PC-9 (cell line): Measurements from ENCODE around the gene SDK1. TPM values are rescaled to one million over a fixed set of nuclear protein-coding genes. Genes with fewer than 3 reads are reported as not detected.
A peak's percentile ranks its signal among the peaks of the same experiment; 100 is the strongest.

ENCODE experiments used
- BruUV-seq: library from RNA; stranded (reverse); fragments of 400-500 nt; replicated peaks from 2 replicates; lab custom pipeline; 2021; lab: Mats Ljungman, UMichigan
- CTCF ChIA-PET: fragments of 300-600 bp; sonication (Branson Sonifier 250); formaldehyde crosslinking; loops from one replicate; lab custom pipeline; 2022; ENCODE audit warnings: antibody characterized with exemption; lab: Charles Lee
- POLR2A ChIA-PET: fragments of 300-600 bp; sonication (Branson Sonifier 250); formaldehyde crosslinking; loops from one replicate; lab custom pipeline; 2022; ENCODE audit warnings: antibody characterized with exemption; ENCODE audit not compliant: unreplicated experiment; lab: Charles Lee
- DNase-seq, 2 experiments: peaks; one replicate each; pipeline versions ENCODE4 v3.0.0 to v3.0.0-alpha.2; 2015 to 2022; ENCODE audit warnings: mixed read lengths in 1 of 2
- H2AFZ ChIP-seq: fragments of 200-600 bp; sonication (generic); 2 replicates; pipeline ENCODE4 v1.8.1; 2017; ENCODE audit warnings: antibody characterized with exemption
- H3F3A ChIP-seq: fragments of 200-600 bp; sonication (generic); 2 replicates; pipeline ENCODE4 v1.8.1; 2017; ENCODE audit warnings: antibody characterized with exemption, mild to moderate bottlenecking, low read depth; ENCODE audit not compliant: insufficient read depth
- H3K27ac ChIP-seq: fragments of 200-600 bp; sonication (generic); 2 replicates; pipeline ENCODE4 v1.6.1; 2016; ENCODE audit warnings: mixed run types
- H3K27me3 ChIP-seq: fragments of 200-600 bp; sonication (generic); 2 replicates; pipeline ENCODE4 v1.6.1; 2016; ENCODE audit warnings: low read depth, mixed run types; ENCODE audit not compliant: insufficient read depth
- H3K36me3 ChIP-seq: fragments of 200-600 bp; sonication (generic); 2 replicates; pipeline ENCODE4 v1.6.1; 2016; ENCODE audit warnings: low read depth, mixed run types
- H3K4me1 ChIP-seq: fragments of 200-600 bp; sonication (generic); replicated peaks from 2 replicates; pipeline ENCODE4 v1.6.1; 2016; ENCODE audit warnings: mixed run types; ENCODE audit not compliant: insufficient read depth
- H3K4me2 ChIP-seq: fragments of 200-600 bp; sonication (generic); 2 replicates; pipeline ENCODE4 v1.6.1; 2017; ENCODE audit warnings: mixed run types
- H3K4me3 ChIP-seq: fragments of 200-600 bp; sonication (generic); 2 replicates; pipeline ENCODE4 v1.6.1; 2016; ENCODE audit warnings: mixed run types
- H3K79me2 ChIP-seq: fragments of 200-600 bp; sonication (generic); 2 replicates; pipeline ENCODE4 v1.6.1; 2017; ENCODE audit warnings: low read depth, mixed run types
- H3K9me2 ChIP-seq: fragments of 200-600 bp; sonication (generic); 2 replicates; pipeline ENCODE4 v1.8.1; 2017; ENCODE audit warnings: mild to moderate bottlenecking; ENCODE audit not compliant: insufficient read depth
- H3K9me3 ChIP-seq: fragments of 200-600 bp; sonication (generic); 2 replicates; pipeline ENCODE4 v1.8.1; 2016; ENCODE audit warnings: low read depth; ENCODE audit not compliant: insufficient read depth
- H4K20me1 ChIP-seq: fragments of 200-600 bp; sonication (generic); 2 replicates; pipeline ENCODE4 v1.8.1; 2017; ENCODE audit not compliant: insufficient read depth
- EZH2 ChIP-seq: fragments of 200-600 bp; sonication (generic); IDR thresholded peaks from 2 replicates; pipeline ENCODE4 v1.8.0; 2017; ENCODE audit warnings: antibody characterized with exemption, low read depth
- intact Hi-C: fragments of 100-400 bp; cut with micrococcal nuclease; formaldehyde crosslinking; loops from one replicate; pipeline ENCODE4 v1.10.0; 2022; ENCODE audit not compliant: unreplicated experiment
- total RNA-seq: library from RNA; stranded (reverse); gene quantifications from 2 replicates; pipeline ENCODE4 v1.2.3, GENCODE V29; 2021
- TF ChIP-seq, protein P1 (sequence below): fragments of 200-600 bp; sonication (generic); conservative IDR thresholded peaks from 2 replicates; pipeline ENCODE4 v1.6.1; 2017; ENCODE audit warnings: mixed run types, antibody characterized with exemption, mild to moderate bottlenecking, moderate library complexity

SDK1 gene
- total RNA-seq, 1 experiment from 2014 or later = not detected

DNA sequence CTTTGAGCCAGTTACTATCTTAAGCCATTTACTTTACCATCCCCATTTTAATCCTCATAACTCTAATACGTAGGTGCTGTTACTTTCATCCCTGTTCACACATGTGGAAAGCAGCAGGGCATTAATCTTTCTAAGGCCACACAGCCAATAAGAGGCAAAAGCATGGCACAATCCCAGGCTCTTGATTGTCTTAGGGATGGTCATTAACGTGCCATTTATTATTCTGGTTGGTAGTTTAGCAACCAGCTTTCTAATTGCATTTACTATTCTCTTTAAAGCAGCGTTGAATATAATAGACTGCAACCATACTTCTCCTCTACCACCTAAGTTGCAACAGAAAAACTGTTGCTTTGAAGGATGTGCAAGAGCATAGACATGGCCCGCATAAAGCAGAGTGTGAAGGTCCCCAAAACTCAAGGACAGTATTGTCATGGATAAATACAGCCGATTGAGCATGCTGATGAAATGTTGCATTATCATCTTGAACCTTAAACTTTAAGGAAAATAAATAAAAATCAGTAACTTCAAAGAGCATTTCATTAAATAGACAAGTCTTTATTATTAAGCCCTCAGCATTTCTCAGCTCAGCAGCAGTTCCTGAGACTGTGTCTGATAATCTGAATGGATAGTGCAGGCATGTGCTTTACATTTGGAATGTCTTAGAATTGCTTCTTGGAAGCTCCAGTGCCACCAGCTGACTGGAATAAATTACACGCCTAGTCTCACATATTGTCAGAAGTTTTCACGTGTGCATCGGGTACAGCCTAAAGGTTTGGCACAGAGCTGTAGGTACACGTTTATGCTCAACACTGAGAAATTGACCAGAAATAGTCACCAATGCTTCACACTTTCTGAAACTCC lies 467.1 kb downstream of the SDK1 start:
- Histone ChIP-seq H3K27me3 (peaks cover 28% of the 10 kb centered on the region; the same call in 1 of the 2 replicates), H3K4me1 (no peaks in the 10 kb centered on the region), H3F3A (no peaks in the 10 kb centered on the region), H3K9me3 (no peaks in the 10 kb centered on the region), H4K20me1 (no peaks in the 10 kb centered on the region; the same call in 1 of the 2 replicates), H3K36me3 (no peaks in the 10 kb centered on the region), H3K27ac (no peak overlapping the region), H3K4me3 (no peak overlapping the region), H3K79me2 (no peaks in the 10 kb centered on the region), H3K4me2 (no peak overlapping the region), H3K9me2 (no peaks in the 10 kb centered on the region), H2AFZ (no peak overlapping the region)
- ChIA-PET CTCF (no interaction called here), POLR2A (no interaction called here)
- intact Hi-C loops = no loop called here
- BruUV-seq = no TSS peak
- peak in 1 of 2 experiments; percentile 6 for DNase-seq
- TF ChIP-seq, protein P1, sequence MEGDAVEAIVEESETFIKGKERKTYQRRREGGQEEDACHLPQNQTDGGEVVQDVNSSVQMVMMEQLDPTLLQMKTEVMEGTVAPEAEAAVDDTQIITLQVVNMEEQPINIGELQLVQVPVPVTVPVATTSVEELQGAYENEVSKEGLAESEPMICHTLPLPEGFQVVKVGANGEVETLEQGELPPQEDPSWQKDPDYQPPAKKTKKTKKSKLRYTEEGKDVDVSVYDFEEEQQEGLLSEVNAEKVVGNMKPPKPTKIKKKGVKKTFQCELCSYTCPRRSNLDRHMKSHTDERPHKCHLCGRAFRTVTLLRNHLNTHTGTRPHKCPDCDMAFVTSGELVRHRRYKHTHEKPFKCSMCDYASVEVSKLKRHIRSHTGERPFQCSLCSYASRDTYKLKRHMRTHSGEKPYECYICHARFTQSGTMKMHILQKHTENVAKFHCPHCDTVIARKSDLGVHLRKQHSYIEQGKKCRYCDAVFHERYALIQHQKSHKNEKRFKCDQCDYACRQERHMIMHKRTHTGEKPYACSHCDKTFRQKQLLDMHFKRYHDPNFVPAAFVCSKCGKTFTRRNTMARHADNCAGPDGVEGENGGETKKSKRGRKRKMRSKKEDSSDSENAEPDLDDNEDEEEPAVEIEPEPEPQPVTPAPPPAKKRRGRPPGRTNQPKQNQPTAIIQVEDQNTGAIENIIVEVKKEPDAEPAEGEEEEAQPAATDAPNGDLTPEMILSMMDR = no peak
- no peak for TF ChIP-seq EZH2

- no TSS peak for BruUV-seq
- TF ChIP-seq EZH2 = no peak
- TF ChIP-seq, protein P1 = no peak
Measured at GRCh38 chr7:3771906-3772305, 470.9 kb downstream of the SDK1 start.

GRCh38 chr7:3778345-3778744 lies 477.3 kb downstream of the SDK1 start:
- H3K4me2 ChIP-seq = no peak overlapping the region
- no peaks in the 10 kb centered on the region for H3K4me1 ChIP-seq
- intact Hi-C loops = no loop called here
- H3K9me2 ChIP-seq = no peaks in the 10 kb centered on the region
- no peak for DNase-seq
- H3K36me3 ChIP-seq = no peaks in the 10 kb centered on the region
- no TSS peak for BruUV-seq
- no peaks in the 10 kb centered on the region for H3F3A ChIP-seq
- TF ChIP-seq, protein P1 = no peak
- TF ChIP-seq EZH2 = no peak
- H3K4me3 ChIP-seq = no peak overlapping the region
- no peaks in the 10 kb centered on the region for H3K79me2 ChIP-seq
- no peak overlapping the region for H3K27ac ChIP-seq
- no peaks in the 10 kb centered on the region for H4K20me1 ChIP-seq
- H3K9me3 ChIP-seq = peaks cover 3% of the 10 kb centered on the region; the same call in 1 of the 2 replicates
- ChIA-PET POLR2A (no interaction called here), CTCF (no interaction called here)
- no peak overlapping the region for H2AFZ ChIP-seq
- H3K27me3 ChIP-seq = peaks cover 49% of the 10 kb centered on the region

More at GRCh38 chr7:3771906-3772305, 470.9 kb downstream of the SDK1 start:
- H3K36me3 ChIP-seq = no peaks in the 10 kb centered on the region
- peaks cover 57% of the 10 kb centered on the region for H3K27me3 ChIP-seq
- H3K4me3 ChIP-seq = no peak overlapping the region
- H3K9me3 ChIP-seq = no peaks in the 10 kb centered on the region
- H3K27ac ChIP-seq = no peak overlapping the region
- no peak overlapping the region for H2AFZ ChIP-seq
- no peaks in the 10 kb centered on the region for H3K9me2 ChIP-seq
- CTCF ChIA-PET = no interaction called here
- POLR2A ChIA-PET = no interaction called here
- no peaks in the 10 kb centered on the region for H3K4me1 ChIP-seq
- no peaks in the 10 kb centered on the region for H3K79me2 ChIP-seq
- peak in 1 of 2 experiments; percentile 21 for DNase-seq
- H3K4me2 ChIP-seq = no peak overlapping the region
- no peaks in the 10 kb centered on the region for H3F3A ChIP-seq
- intact Hi-C loops = no loop called here
- H4K20me1 ChIP-seq = no peaks in the 10 kb centered on the region; the same call in 1 of the 2 replicates
